Ammon's horn (tissue), 1 donor: Measurements from ENCODE around the gene NR5A2.
"Not testable (repeated sequence)": the region's sequence is repeated elsewhere in the genome, so short reads cannot be mapped to it uniquely, and the experiment has no call there.

Experiments
- DNase-seq: peaks from one replicate; pipeline ENCODE4 v3.0.0-alpha.2; 2016; ENCODE audit warnings: low spot score

The NR5A2 gene

GRCh38 chr1:200163911-200164310, 136.4 kb downstream of the NR5A2 start:
- DNase-seq: no peak

- no peak for DNase-seq
These were observed 138.1 kb downstream of the NR5A2 start for GRCh38 chr1:200165493-200166220.

GRCh38 chr1:200166411-200166810, 138.9 kb downstream of the NR5A2 start:
- DNase-seq: no peak

GRCh38 chr1:200168926-200169325, 141.4 kb downstream of the NR5A2 start:
- DNase-seq: no peak

GRCh38 chr1:200172311-200172710, 144.8 kb downstream of the NR5A2 start:
- DNase-seq: no peak

GRCh38 chr1:200173097-200173618, 145.6 kb downstream of the NR5A2 start:
- DNase-seq: no peak

- no peak for DNase-seq
These were observed 147.2 kb downstream of the NR5A2 start for GRCh38 chr1:200174525-200175295.

GRCh38 chr1:200176181-200176580, 148.7 kb downstream of the NR5A2 start:
- DNase-seq: no peak

- DNase-seq: no peak
These were observed 149.3 kb downstream of the NR5A2 start for GRCh38 chr1:200176798-200177197.

GRCh38 chr1:200178340-200178739, 150.8 kb downstream of the NR5A2 start:
- DNase-seq: no peak

GRCh38 chr1:200179126-200179780, 151.7 kb downstream of the NR5A2 start:
- DNase-seq: no peak

- DNase-seq: no peak
These were observed 152.3 kb downstream of the NR5A2 start for GRCh38 chr1:200179781-200180160.

- no peak for DNase-seq
These were observed 153.3 kb downstream of the NR5A2 start for GRCh38 chr1:200180821-200181220.

- DNase-seq: no peak
These were observed 154.4 kb downstream of the NR5A2 start for GRCh38 chr1:200181861-200182260.

GRCh38 chr1:200182701-200183100, 155.2 kb downstream of the NR5A2 start:
- no peak for DNase-seq

GRCh38 chr1:200183637-200184036, 156.1 kb downstream of the NR5A2 start:
- no peak for DNase-seq

GRCh38 chr1:200184196-200184595, 156.7 kb downstream of the NR5A2 start:
- peak; percentile 61 for DNase-seq

GRCh38 chr1:200185191-200185590, 157.7 kb downstream of the NR5A2 start:
- DNase-seq: not testable (repeated sequence)

GRCh38 chr1:200187332-200187731, 159.8 kb downstream of the NR5A2 start:
- not testable (repeated sequence) for DNase-seq

GRCh38 chr1:200191993-200192392, 164.5 kb downstream of the NR5A2 start:
- DNase-seq: no peak

GRCh38 chr1:200194477-200194876, 167.0 kb downstream of the NR5A2 start:
- no peak for DNase-seq

- DNase-seq: no peak
These were observed 170.7 kb downstream of the NR5A2 start for GRCh38 chr1:200198236-200198635.
